HG03108 (cell line): ENCODE measurements around the gene MRPL48.
"Not testable (repeated sequence)": the region's sequence is repeated elsewhere in the genome, so short reads cannot be mapped to it uniquely, and the experiment has no call there.

Experiments used
- ATAC-seq: cut with Tn5 transposase; IDR thresholded peaks from one replicate; pipeline ENCODE4 v1.9.1; 2021; ENCODE audit warnings: moderate library complexity; ENCODE audit not compliant: unreplicated experiment

Gene MRPL48

DNA sequence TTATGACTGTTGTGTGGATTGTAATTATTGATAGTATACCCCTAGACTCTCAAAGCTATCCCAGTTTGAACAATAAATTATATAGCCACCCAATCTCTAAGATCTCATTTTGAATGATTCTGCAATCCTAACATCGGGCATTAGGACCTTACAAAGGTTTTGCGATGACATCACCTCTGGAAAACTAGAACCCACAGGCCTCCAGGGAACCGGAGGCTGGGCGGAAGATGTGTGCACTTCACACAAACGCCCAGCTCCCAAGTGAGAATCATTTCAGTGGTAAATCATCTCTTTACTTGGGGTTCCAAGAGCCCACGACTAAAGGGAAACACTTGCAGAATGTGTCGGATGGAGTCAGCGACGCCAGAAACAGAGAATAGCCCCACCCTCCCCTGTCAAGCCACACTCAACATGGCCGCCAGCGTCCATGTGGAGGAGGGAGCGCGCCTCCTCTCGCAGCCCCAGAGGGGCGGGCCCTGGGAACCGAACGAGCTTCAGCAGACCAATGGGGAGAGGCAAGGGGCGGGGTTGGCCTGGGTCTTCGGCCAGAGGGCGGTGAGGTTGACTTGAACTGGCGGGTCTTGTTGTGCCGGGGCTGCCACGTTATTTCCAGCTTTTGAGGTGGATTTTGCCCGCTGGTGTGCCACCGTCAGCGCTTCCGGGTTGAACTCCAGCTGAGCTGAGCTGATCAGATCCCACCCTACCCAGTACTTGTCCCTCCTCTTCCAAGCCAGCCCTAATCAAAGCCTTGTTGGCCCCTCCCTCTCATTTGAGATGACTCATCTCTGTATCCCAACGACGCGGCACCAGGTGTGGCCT is 8.4 kb upstream of the MRPL48 start:
- peak; percentile 98 for ATAC-seq

- no peak for ATAC-seq
Measured at GRCh38 chr11:73781303-73781702, 6.4 kb upstream of the MRPL48 start.

GRCh38 chr11:73783483-73784020 is 4.1 kb upstream of the MRPL48 start:
- no peak for ATAC-seq

DNA sequence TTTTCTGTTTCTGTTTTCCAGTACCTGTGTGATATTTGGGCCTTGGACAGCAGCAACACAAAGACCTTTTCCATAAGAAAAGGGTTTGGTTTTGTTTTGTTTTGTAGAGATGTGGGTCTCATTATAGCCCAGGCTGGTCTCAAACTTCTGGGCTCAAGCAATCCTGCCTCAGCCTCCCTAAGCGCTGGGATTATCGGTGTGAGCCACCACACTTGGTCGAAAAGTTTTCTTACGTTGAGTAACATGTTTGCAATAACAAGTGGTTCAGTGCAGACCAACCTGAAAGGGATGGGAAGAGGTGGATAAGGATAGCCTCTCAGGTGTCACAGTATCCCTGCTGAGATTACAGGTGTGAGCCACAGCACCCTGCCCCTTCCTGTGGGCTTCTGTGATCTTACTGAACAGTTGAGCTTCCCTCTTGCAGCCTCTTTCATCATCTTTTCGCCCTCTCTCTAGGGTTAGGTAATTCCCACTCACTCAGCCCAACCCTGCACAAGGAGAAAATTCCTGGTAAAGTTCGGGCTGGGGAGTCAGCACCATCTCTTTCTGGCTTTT is 3.5 kb upstream of the MRPL48 start:
- no peak for ATAC-seq

GRCh38 chr11:73784734-73785133 is 2.9 kb upstream of the MRPL48 start:
- no peak for ATAC-seq

GRCh38 chr11:73785467-73785866 is 2.2 kb upstream of the MRPL48 start:
- not testable (repeated sequence) for ATAC-seq

DNA sequence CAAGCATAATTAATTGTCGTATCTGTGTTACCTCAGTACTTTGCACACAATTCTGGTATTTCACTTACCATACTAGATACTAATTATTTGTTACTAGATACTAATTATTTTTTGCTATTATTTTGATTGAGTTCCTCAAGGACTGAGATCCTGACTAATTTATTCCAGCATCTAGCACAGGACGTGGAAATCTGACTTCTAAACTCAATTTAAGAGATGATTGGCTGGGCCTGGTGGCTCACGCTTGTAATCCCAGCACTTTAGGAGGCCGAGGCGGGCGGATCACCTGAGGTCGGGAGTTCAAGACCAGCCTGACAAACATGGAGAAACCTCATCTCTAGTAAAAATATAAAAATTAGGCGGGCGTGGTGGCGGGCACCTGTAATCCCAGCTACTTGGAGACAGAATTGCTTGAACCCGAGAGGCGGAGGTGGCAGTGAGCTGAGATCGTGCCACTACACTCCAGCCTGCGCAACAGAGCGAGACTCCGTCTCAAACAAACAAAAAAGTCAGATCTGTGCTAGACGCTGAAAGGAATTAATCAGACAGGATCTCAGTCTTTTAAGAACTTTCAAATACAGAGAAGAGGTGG is 527 bp upstream of the MRPL48 start:
- no peak for ATAC-seq

GRCh38 chr11:73789279-73789670 is 1.6 kb downstream of the MRPL48 start:
- no peak for ATAC-seq

GRCh38 chr11:73792584-73792983 is 4.9 kb downstream of the MRPL48 start:
- ATAC-seq: no peak

DNA sequence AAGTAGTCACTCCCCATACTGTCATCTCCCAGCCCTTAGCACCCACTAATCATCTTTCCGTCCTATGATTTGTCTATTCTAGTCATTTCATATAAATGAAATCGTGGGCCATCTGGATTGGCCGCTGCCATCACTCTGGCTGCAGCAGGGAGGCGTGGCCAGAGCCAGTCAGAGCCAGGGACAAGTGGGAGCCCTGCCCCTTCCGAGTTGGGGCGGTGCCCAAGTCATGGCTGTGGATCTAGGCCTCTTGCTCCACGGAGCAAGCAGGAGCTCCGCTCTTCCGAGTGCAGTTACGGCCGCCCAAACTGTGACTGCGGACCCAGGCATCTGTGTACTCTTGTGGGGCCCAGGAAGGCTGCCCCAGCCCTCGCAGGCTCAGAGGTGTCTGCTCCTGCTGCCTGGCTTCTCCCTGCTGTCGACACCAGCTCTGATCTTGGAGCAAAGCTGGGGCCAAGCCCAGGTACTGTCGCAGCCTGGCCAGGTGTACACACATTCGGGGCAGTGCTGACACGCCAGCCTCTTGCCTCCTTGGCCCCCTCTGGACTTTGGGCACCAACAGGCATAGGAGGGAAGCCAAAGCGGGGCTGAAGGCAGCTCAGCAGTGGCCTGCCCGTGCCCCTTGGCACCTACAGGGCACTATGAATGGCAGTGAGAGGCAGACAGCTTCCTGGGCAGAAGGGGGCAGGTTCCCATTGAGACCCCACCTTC is 8.4 kb downstream of the MRPL48 start:
- ATAC-seq: no peak

DNA sequence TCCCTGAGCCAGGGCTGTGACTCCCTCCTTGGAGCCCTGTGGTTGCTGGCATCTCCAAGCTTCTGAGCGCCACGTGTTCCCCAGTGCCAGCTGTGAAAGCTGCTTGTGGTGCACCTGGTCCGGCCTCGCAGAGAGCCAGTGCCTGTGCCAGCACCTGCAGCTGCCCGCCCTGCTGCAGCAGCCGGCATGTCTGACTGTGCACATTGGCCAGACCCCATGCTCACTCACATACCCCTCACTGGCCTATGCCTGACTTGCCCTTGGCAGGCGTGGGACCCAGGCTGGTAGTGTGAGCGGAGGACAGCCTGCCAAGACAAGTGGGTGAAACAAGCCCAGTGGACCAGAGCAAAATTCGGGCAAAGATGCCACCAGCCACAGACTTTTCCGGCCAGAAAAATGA is 9.8 kb downstream of the MRPL48 start:
- no peak for ATAC-seq

DNA sequence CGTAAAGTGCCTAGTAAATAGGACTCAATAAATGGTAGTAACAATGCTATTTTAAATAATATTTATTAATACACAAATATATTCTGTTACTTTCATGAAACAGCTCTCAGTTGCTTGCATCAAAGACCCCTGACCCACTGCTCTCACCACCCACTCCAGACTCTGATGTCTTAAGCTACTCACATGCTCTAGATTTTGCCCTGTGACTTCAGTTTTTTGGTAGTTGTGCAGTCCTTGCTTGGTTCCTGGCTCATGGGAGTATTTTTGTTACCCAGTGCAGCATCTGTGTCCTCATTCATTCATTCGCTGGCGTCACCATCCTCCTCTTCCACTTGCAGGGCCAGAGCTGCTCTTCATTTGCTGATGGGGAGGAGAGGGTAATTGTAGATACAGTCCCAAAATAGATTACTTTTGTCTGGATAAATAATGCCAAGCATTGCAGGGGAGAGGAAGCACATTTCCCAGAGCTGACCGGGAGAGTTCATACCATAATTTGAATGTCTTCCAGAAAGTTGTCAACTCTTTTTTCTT is 12.7 kb downstream of the MRPL48 start:
- no peak for ATAC-seq

DNA sequence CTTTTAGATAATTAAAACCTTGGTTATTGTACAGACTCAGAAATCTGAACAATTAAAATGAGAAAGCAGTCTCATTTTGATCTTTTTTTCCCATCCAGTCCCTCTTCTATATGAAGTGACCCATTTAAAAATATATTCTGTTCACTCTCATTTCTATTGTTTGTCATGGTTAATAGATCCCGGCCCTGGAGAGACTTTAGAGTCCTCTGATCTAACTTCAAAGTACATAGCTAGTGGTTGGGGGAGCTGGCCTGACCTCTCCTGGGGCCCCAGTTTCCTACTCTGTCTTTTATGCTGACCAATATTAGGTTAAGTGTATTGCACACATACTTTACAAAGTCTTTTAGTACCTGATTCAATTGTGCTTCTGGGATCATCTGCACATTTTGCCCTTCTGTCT is 13.5 kb downstream of the MRPL48 start:
- no peak for ATAC-seq

- no peak for ATAC-seq
Measured at GRCh38 chr11:73804712-73805111, 17.0 kb downstream of the MRPL48 start.

DNA sequence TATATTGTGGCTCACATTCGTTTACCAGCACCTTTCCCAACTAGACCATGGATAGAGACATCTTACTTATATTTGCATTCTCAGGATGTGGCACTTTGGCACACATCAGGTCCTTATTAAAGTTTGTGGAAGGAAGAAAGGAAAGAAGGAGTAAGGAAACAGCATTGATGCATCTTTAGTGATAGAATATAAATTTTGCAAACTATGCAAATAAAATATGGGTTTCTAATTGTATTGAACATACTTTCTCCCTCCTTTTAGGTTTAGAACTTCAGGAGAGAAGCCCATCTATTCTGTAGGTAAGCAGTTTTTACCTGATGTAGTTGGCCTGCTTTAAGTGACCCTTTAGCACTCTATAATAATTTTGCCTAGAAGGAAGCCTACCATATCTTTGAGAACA is 20.4 kb downstream of the MRPL48 start:
- no peak for ATAC-seq

DNA sequence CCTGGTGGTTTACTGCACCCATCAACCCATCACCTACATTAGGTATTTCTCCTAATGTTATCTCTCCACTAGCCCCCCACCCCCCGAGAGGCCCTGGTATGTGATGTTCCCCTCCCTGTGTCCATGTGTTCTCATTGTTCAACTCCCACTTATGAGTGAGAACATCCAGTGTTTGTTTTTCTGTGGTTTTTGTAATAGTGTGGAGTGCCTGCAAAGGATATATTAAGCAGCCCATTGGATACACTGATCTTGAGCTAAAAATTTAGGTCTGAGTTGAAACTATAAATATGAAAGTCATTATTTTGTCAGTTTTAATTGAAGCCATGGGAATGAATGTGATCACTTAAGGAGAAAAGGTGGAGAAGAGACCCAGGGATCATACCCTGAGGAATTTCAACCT is 23.0 kb downstream of the MRPL48 start:
- ATAC-seq: no peak

DNA sequence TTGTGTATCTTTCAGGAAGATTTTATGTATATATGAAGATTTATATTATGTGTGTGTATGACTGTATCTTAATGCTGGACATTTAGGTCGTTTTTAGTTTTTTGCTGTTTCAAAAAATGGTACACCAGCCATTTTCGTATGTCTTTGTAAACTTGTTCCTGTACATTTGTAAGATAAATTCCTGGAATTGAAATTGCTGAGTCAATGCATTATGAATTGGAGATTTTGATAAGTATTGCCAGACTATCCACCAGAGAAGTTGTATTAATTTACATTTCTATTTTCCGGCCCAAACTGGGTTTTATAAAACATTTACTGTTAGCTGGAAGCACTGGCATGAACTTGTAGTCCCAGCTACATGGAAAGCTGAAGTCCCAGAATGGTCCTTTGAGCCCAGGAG is 24.6 kb downstream of the MRPL48 start:
- no peak for ATAC-seq

DNA sequence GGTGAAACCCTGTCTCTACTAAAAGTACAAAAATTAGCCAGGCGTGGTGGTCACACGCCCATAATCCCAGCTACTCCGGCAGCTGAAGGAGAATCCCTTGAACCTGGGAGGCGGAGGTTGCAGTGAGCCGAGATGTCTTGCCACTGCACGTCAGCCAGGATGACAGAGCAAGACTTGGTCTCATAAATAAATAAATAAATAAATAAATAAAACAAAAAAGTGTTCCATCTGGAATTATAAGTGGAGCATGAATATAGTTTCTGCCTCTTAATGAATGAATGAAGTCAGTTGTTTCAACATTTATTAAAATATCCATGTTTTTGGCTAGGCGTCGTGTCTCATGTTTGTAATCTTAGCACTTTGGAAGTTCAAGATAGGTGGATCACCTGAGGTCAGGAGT is 27.1 kb downstream of the MRPL48 start:
- no peak for ATAC-seq

- ATAC-seq: no peak
Measured at GRCh38 chr11:73818846-73819245, 31.2 kb downstream of the MRPL48 start.

DNA sequence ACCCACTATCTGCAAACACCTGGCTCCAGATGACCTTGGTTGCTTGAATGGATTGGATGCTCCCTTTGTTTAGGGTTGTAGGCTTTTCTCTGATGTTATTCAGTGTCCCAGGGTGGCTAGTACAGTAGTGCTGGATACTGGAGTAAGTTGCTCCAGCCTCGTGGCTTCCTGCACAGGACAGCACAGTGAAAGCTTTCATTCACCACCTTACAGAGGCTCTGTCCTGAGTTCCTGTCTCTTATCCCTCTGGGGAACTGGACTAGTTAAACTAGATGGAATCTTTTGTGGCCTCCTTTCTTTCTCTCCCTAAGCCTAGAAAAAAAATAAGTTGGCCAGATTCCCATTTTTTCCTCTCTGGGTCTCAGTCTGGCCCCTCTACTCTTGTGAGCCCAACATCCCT is 42.6 kb downstream of the MRPL48 start:
- no peak for ATAC-seq

DNA sequence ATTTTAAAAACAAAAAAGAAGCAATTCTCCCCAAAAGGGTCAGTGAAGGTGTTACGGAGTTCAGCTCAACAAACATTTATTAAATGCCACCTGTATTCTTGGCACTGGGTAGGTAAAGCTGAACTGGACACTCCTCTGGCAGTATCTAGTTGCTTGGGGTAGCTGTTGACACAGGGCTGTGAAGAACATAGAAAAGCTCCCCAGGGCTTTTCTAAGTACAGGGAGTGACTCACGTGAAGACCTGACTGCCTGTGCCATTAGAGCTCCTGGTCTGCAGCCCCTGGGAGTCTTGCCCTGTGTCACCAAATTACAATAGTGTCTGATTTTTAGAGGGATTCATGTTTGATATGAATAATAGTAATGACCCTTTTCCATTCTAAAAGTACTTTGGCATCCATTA is 45.4 kb downstream of the MRPL48 start:
- no peak for ATAC-seq
